HEK293 (cell line): ENCODE data around the gene RPS27A.

Source experiments
- CTCF ChIA-PET: fragments of 350-600 bp; formaldehyde crosslinking; extraction: SDS; loops from one replicate; lab custom pipeline; 2021; ENCODE audit warnings: antibody characterized with exemption; lab: Yijun Ruan, JAX
- POLR2A ChIA-PET: fragments of 300-600 bp; formaldehyde crosslinking; extraction: SDS; loops from one replicate; lab custom pipeline; 2020; ENCODE audit warnings: antibody characterized with exemption, inconsistent platforms; lab: Yijun Ruan, JAX
- H3K27ac ChIP-seq: fragments of 200-500 bp; sonication (Bioruptor generic); 2 replicates; pipeline ENCODE4 v1.5.1; 2014; ENCODE audit warnings: low read depth, low read length, control low read depth, inconsistent platforms; ENCODE audit errors: extremely low read depth
- H3K36me3 ChIP-seq, 2 experiments: fragments of 200-500 bp in 1 of 2; sonication (Bioruptor generic) in 1 of 2; 1 replicate in 1 of 2; 2 replicates in 1 of 2; pipeline ENCODE4 v1.5.1; 2014 to 2017; ENCODE audit warnings: inconsistent platforms in 2 of 2, low read length in 2 of 2; ENCODE audit not compliant: control insufficient read depth in 2 of 2, insufficient read depth in 1 of 2
- H3K4me1 ChIP-seq: fragments of 200-500 bp; sonication (Bioruptor generic); 2 replicates; pipeline ENCODE4 v1.5.1; 2014; ENCODE audit warnings: mild to moderate bottlenecking, low read length, inconsistent platforms; ENCODE audit not compliant: control insufficient read depth, insufficient read depth
- H3K4me3 ChIP-seq: 2 replicates; pipeline ENCODE4 v1.5.1; 2011; ENCODE audit warnings: low read depth, mild to moderate bottlenecking, control low read depth, low read length, moderate library complexity
- H3K9me3 ChIP-seq: fragments of 200-500 bp; sonication (Bioruptor generic); 2 replicates; pipeline ENCODE4 v1.5.1; 2014; ENCODE audit warnings: low read depth, low read length, inconsistent platforms; ENCODE audit not compliant: control insufficient read depth, insufficient read depth
- FEZF1 ChIP-seq: fragments of 450-650 bp; formaldehyde crosslinking; IDR thresholded peaks from 2 replicates; pipeline ENCODE4 v1.5.1; 2016; ENCODE audit warnings: missing biosample characterization, missing genetic modification characterization
- HOXC10 ChIP-seq: sonication (generic); formaldehyde crosslinking; IDR thresholded peaks from 2 replicates; pipeline ENCODE4 v1.8.1; 2023; ENCODE audit warnings: mild to moderate bottlenecking, missing genetic modification reagents
- KLF10 ChIP-seq: fragments of 450-650 bp; IDR thresholded peaks from 2 replicates; pipeline ENCODE4 v1.5.1; 2018; ENCODE audit warnings: missing biosample characterization, mild to moderate bottlenecking, missing genetic modification characterization
- OVOL3 ChIP-seq: fragments of 450-650 bp; formaldehyde crosslinking; IDR thresholded peaks from 2 replicates; pipeline ENCODE4 v1.5.1; 2016; ENCODE audit warnings: missing biosample characterization, missing genetic modification characterization
- SCRT2 ChIP-seq: fragments of 450-650 bp; formaldehyde crosslinking; IDR thresholded peaks from 2 replicates; pipeline ENCODE4 v1.5.1; 2016; ENCODE audit warnings: missing biosample characterization, missing genetic modification characterization
- SP3 ChIP-seq: fragments of 450-650 bp; formaldehyde crosslinking; IDR thresholded peaks from 2 replicates; pipeline ENCODE4 v1.5.1; 2016; ENCODE audit warnings: missing biosample characterization, missing genetic modification characterization
- TRIM28 ChIP-seq: IDR thresholded peaks from 2 replicates; pipeline ENCODE4 v1.6.1; 2011; ENCODE audit warnings: low read length, control low read depth, borderline replicate concordance
- ZBTB17 ChIP-seq: fragments of 450-650 bp; formaldehyde crosslinking; IDR thresholded peaks from 2 replicates; pipeline ENCODE4 v1.5.1; 2016; ENCODE audit warnings: missing biosample characterization, missing genetic modification characterization
- ZBTB20 ChIP-seq: fragments of 450-650 bp; formaldehyde crosslinking; IDR thresholded peaks from 2 replicates; pipeline ENCODE4 v1.5.1; 2016; ENCODE audit warnings: missing biosample characterization, missing genetic modification characterization
- ZBTB8A ChIP-seq: fragments of 450-650 bp; formaldehyde crosslinking; IDR thresholded peaks from 2 replicates; pipeline ENCODE4 v1.5.1; 2016; ENCODE audit warnings: missing biosample characterization, missing genetic modification characterization
- ZFP41 ChIP-seq: fragments of 450-650 bp; formaldehyde crosslinking; IDR thresholded peaks from 2 replicates; pipeline ENCODE4 v1.5.1; 2016; ENCODE audit warnings: missing biosample characterization, missing genetic modification characterization, borderline replicate concordance
- ZIC2 ChIP-seq: fragments of 450-650 bp; formaldehyde crosslinking; IDR thresholded peaks from 2 replicates; pipeline ENCODE4 v1.5.1; 2016; ENCODE audit warnings: missing biosample characterization, missing genetic modification characterization
- ZNF133 ChIP-seq: fragments of 450-650 bp; formaldehyde crosslinking; IDR thresholded peaks from 2 replicates; pipeline ENCODE4 v1.5.1; 2016; ENCODE audit warnings: missing biosample characterization, missing genetic modification characterization
- ZNF157 ChIP-seq: fragments of 450-650 bp; formaldehyde crosslinking; IDR thresholded peaks from 2 replicates; pipeline ENCODE4 v1.5.1; 2016; ENCODE audit warnings: missing biosample characterization, missing genetic modification characterization
- ZNF174 ChIP-seq: fragments of 450-650 bp; formaldehyde crosslinking; IDR thresholded peaks from 2 replicates; pipeline ENCODE4 v1.5.0; 2017; ENCODE audit warnings: missing biosample characterization, mild to moderate bottlenecking, missing genetic modification characterization
- ZNF23 ChIP-seq: fragments of 450-650 bp; formaldehyde crosslinking; IDR thresholded peaks from 2 replicates; pipeline ENCODE4 v1.5.1; 2016; ENCODE audit warnings: missing biosample characterization, missing genetic modification characterization, borderline replicate concordance
- ZNF239 ChIP-seq: fragments of 450-650 bp; formaldehyde crosslinking; IDR thresholded peaks from 2 replicates; pipeline ENCODE4 v1.5.1; 2016; ENCODE audit warnings: missing biosample characterization, missing genetic modification characterization
- ZNF366 ChIP-seq: fragments of 450-650 bp; formaldehyde crosslinking; conservative IDR thresholded peaks from 2 replicates; pipeline ENCODE4 v1.5.1; 2016; ENCODE audit warnings: missing biosample characterization, missing genetic modification characterization
- ZNF423 ChIP-seq: fragments of 450-650 bp; formaldehyde crosslinking; IDR thresholded peaks from 2 replicates; pipeline ENCODE4 v1.5.1; 2016; ENCODE audit warnings: missing biosample characterization, missing genetic modification characterization
- ZNF510 ChIP-seq: fragments of 450-650 bp; formaldehyde crosslinking; IDR thresholded peaks from 2 replicates; pipeline ENCODE4 v1.5.1; 2018; ENCODE audit warnings: mild to moderate bottlenecking, missing genetic modification characterization, missing biosample characterization; ENCODE audit not compliant: insufficient replicate concordance
- ZNF600 ChIP-seq: fragments of 450-650 bp; formaldehyde crosslinking; IDR thresholded peaks from 2 replicates; pipeline ENCODE4 v1.5.1; 2016; ENCODE audit warnings: missing biosample characterization, missing genetic modification characterization
- ZNF621 ChIP-seq: fragments of 450-650 bp; formaldehyde crosslinking; IDR thresholded peaks from 2 replicates; pipeline ENCODE4 v1.5.1; 2017; ENCODE audit warnings: missing biosample characterization, missing genetic modification characterization
- ZNF660 ChIP-seq: fragments of 450-650 bp; IDR thresholded peaks from 2 replicates; pipeline ENCODE4 v1.5.1; 2018; ENCODE audit warnings: missing biosample characterization, mild to moderate bottlenecking, missing genetic modification characterization
- ZNF837 ChIP-seq: fragments of 450-650 bp; formaldehyde crosslinking; IDR thresholded peaks from 2 replicates; pipeline ENCODE4 v1.5.1; 2016; ENCODE audit warnings: missing biosample characterization, missing genetic modification characterization
- ZSCAN4 ChIP-seq: fragments of 450-650 bp; formaldehyde crosslinking; IDR thresholded peaks from 2 replicates; pipeline ENCODE4 v1.5.1; 2017; ENCODE audit warnings: missing biosample characterization, missing genetic modification characterization
- ZXDB ChIP-seq: fragments of 450-650 bp; formaldehyde crosslinking; IDR thresholded peaks from 2 replicates; pipeline ENCODE4 v1.5.1; 2016; ENCODE audit warnings: missing biosample characterization, missing genetic modification characterization
- TF ChIP-seq, protein P1 (sequence below): fragments of 450-650 bp; formaldehyde crosslinking; IDR thresholded peaks from 2 replicates; pipeline ENCODE4 v1.5.1; 2017; ENCODE audit warnings: missing biosample characterization, missing genetic modification characterization
- TF ChIP-seq, protein P2 (sequence below): fragments of 450-650 bp; formaldehyde crosslinking; IDR thresholded peaks from 2 replicates; pipeline ENCODE4 v1.5.1; 2016; ENCODE audit warnings: missing biosample characterization, missing genetic modification characterization
- TF ChIP-seq, protein P3 (sequence below): fragments of 450-650 bp; formaldehyde crosslinking; IDR thresholded peaks from 2 replicates; pipeline ENCODE4 v1.5.1; 2016; ENCODE audit warnings: missing biosample characterization, missing genetic modification characterization
- TF ChIP-seq, protein P4 (sequence below): fragments of 450-650 bp; formaldehyde crosslinking; IDR thresholded peaks from 2 replicates; pipeline ENCODE4 v1.5.1; 2016; ENCODE audit warnings: missing biosample characterization, missing genetic modification characterization

RPS27A gene

GRCh38 chr2:55282110-55282917 is 49.8 kb downstream of the RPS27A start (continued):
- TF ChIP-seq ZNF600 (tag by site-specific recombination) (no peak), ZNF660 (no peak), ZNF366 (tag by site-specific recombination) (no peak), ZNF510 (tag by site-specific recombination) (no peak), ZNF239 (no peak), ZBTB8A (tag by site-specific recombination) (peak; percentile 80), ZXDB (tag by site-specific recombination) (peak; percentile 35; the same call in 1 of the 2 replicates), TRIM28 (0 out of 2 replicates have a peak, but pooled peaks have one; percentile 21), ZNF837 (tag by site-specific recombination) (no peak), ZIC2 (tag by site-specific recombination) (0 out of 2 replicates have a peak, but pooled peaks have one; percentile 21), ZNF157 (tag by site-specific recombination) (no peak), ZNF423 (0 out of 2 replicates have a peak, but pooled peaks have one; percentile 32), ZNF174 (tag by site-specific recombination) (no peak), HOXC10 (CRISPR knock-in tag) (0 out of 2 replicates have a peak, but pooled peaks have one; percentile 56), ZBTB20 (tag by site-specific recombination) (peak; percentile 46; the same call in 1 of the 2 replicates), SP3 (peak; percentile 30; the same call in 1 of the 2 replicates), SCRT2 (tag by site-specific recombination) (peak; percentile 63), OVOL3 (tag by site-specific recombination) (no peak)
- TF ChIP-seq, protein P1, sequence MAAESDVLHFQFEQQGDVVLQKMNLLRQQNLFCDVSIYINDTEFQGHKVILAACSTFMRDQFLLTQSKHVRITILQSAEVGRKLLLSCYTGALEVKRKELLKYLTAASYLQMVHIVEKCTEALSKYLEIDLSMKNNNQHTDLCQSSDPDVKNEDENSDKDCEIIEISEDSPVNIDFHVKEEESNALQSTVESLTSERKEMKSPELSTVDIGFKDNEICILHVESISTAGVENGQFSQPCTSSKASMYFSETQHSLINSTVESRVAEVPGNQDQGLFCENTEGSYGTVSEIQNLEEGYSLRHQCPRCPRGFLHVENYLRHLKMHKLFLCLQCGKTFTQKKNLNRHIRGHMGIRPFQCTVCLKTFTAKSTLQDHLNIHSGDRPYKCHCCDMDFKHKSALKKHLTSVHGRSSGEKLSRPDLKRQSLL (tag by site-specific recombination) = no peak
- TF ChIP-seq, protein P2, sequence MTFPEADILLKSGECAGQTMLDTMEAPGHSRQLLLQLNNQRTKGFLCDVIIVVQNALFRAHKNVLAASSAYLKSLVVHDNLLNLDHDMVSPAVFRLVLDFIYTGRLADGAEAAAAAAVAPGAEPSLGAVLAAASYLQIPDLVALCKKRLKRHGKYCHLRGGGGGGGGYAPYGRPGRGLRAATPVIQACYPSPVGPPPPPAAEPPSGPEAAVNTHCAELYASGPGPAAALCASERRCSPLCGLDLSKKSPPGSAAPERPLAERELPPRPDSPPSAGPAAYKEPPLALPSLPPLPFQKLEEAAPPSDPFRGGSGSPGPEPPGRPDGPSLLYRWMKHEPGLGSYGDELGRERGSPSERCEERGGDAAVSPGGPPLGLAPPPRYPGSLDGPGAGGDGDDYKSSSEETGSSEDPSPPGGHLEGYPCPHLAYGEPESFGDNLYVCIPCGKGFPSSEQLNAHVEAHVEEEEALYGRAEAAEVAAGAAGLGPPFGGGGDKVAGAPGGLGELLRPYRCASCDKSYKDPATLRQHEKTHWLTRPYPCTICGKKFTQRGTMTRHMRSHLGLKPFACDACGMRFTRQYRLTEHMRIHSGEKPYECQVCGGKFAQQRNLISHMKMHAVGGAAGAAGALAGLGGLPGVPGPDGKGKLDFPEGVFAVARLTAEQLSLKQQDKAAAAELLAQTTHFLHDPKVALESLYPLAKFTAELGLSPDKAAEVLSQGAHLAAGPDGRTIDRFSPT (tag by site-specific recombination) = no peak

DNA sequence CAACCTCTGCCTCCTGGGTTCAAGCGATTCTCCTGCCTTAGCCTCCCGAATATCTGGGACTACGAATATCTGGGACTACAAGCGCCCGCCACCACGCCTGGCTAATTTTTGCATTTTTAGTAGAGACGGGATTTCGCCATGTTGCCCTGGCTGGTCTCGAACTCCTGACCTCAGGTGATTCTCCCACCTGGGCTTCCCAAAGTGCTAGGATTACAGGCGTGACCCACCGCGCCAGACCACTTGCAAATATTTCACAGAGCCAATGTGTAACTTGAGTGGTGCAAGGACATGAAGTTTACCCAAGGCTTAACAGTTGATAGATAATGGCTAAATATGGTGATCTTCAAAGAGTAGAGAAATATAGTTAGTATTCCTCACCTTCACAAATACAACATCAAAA is 50.6 kb downstream of the RPS27A start:
- H3K36me3 ChIP-seq = 0 out of 3 replicates have a peak, but pooled peaks cover 0 to 3% of the 10 kb centered on the region in 2 experiments
- H3K27ac ChIP-seq = no peak overlapping the region
- POLR2A ChIA-PET = no interaction called here
- H3K4me3 ChIP-seq = no peak overlapping the region
- TF ChIP-seq ZNF621 (tag by site-specific recombination) (no peak), ZFP41 (tag by site-specific recombination) (no peak), FEZF1 (tag by site-specific recombination) (no peak), ZXDB (tag by site-specific recombination) (no peak), ZNF423 (no peak), ZSCAN4 (tag by site-specific recombination) (no peak), ZBTB17 (tag by site-specific recombination) (no peak), KLF10 (no peak), ZNF23 (tag by site-specific recombination) (no peak), ZNF133 (tag by site-specific recombination) (no peak)
- TF ChIP-seq, protein P3, sequence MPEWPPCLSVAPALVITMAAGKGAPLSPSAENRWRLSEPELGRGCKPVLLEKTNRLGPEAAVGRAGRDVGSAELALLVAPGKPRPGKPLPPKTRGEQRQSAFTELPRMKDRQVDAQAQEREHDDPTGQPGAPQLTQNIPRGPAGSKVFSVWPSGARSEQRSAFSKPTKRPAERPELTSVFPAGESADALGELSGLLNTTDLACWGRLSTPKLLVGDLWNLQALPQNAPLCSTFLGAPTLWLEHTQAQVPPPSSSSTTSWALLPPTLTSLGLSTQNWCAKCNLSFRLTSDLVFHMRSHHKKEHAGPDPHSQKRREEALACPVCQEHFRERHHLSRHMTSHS (tag by site-specific recombination) = no peak
- TF ChIP-seq, protein P4, sequence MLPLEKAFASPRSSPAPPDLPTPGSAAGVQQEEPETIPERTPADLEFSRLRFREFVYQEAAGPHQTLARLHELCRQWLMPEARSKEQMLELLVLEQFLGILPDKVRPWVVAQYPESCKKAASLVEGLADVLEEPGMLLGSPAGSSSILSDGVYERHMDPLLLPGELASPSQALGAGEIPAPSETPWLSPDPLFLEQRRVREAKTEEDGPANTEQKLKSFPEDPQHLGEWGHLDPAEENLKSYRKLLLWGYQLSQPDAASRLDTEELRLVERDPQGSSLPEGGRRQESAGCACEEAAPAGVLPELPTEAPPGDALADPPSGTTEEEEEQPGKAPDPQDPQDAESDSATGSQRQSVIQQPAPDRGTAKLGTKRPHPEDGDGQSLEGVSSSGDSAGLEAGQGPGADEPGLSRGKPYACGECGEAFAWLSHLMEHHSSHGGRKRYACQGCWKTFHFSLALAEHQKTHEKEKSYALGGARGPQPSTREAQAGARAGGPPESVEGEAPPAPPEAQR (tag by site-specific recombination) = no peak
- no peaks in the 10 kb centered on the region for H3K9me3 ChIP-seq
- H3K4me1 ChIP-seq = no peaks in the 10 kb centered on the region
- CTCF ChIA-PET = no interaction called here
